K562 (cell line): ENCODE results near the gene DPP8. TPM values are rescaled to one million over a fixed set of nuclear protein-coding genes. Genes with fewer than 3 reads are reported as not detected.

Experiments
- CUX1 ChIP-seq: fragments of 200-800 bp; sonication (Bioruptor generic); IDR thresholded peaks from 2 replicates; pipeline ENCODE4 v1.6.1; 2016; ENCODE audit warnings: missing genetic modification characterization, missing compliant biosample characterization
- DEAF1 ChIP-seq: fragments of 450-650 bp; formaldehyde crosslinking; IDR thresholded peaks from 2 replicates; pipeline ENCODE4 v1.4.0; 2020; ENCODE audit warnings: mild to moderate bottlenecking, moderate library complexity
- HIVEP1 ChIP-seq: fragments of 250-450 bp; sonication (Bioruptor Pico); IDR thresholded peaks from 2 replicates; pipeline ENCODE4 v1.4.0; 2020; ENCODE audit warnings: mild to moderate bottlenecking
- NR4A1 ChIP-seq, 2 experiments: fragments of 250-450 bp in 1 of 2; fragments of 450-650 bp in 1 of 2; sonication (Bioruptor Pico) in 1 of 2; IDR thresholded peaks; 2 replicates each; pipeline versions ENCODE4 v1.4.0 to v1.6.1; 2016 to 2020; ENCODE audit warnings: mild to moderate bottlenecking in 2 of 2, missing compliant biosample characterization in 1 of 2, missing genetic modification characterization in 1 of 2, moderate library complexity in 1 of 2
- RFX1 ChIP-seq: fragments of 450-650 bp; IDR thresholded peaks from 2 replicates; pipeline ENCODE4 v1.6.1; 2016; ENCODE audit warnings: mild to moderate bottlenecking, moderate library complexity
- SLC30A9 ChIP-seq: fragments of 250-450 bp; sonication (Bioruptor Pico); IDR thresholded peaks from 2 replicates; pipeline ENCODE4 v1.8.0; 2022; ENCODE audit warnings: mild to moderate bottlenecking, moderate library complexity
- U2AF1 ChIP-seq: fragments of 200-400 bp; formaldehyde crosslinking; optimal IDR thresholded peaks from 2 replicates; pipeline ENCODE3; 2017; ENCODE audit warnings: mild to moderate bottlenecking, low read depth, low read length, moderate library complexity
- YY1 ChIP-seq, 3 experiments: IDR thresholded peaks; 2 replicates each; pipeline ENCODE4 v1.6.1; 2011; ENCODE audit warnings: low read length in 2 of 3, mild to moderate bottlenecking in 2 of 3, moderate library complexity in 2 of 3, borderline replicate concordance in 1 of 3, control low read depth in 1 of 3, low read depth in 1 of 3; ENCODE audit not compliant: insufficient read depth in 3 of 3, insufficient replicate concordance in 2 of 3, control insufficient read depth in 1 of 3, insufficient read length in 1 of 3; ENCODE audit errors: extremely low read depth in 1 of 3
- ZNF707 ChIP-seq: fragments of 250-450 bp; sonication (Bioruptor Pico); conservative IDR thresholded peaks from 2 replicates; pipeline ENCODE4 v1.8.0; 2022; ENCODE audit warnings: inconsistent platforms, mild to moderate bottlenecking, moderate library complexity
- polyA plus RNA-seq, 8 experiments: library from polyadenylated mRNA; depleted of rRNA in 4 of 8; stranded (reverse) in 5 of 8; unstranded in 3 of 8; fragments of >200 nt; fragmentation: Nextera tagmentation in 2 of 8; fragmentation: Illumina TruSeq in 1 of 8; extraction: Ambion mirVana in 2 of 8; extraction: Trizol in 1 of 8; gene quantifications; 2 replicates each; pipeline versions ENCODE4 v1.2.1 to v1.2.3, GENCODE V29; 2011 to 2014; ENCODE audit warnings: inconsistent platforms in 1 of 8, missing spikeins in 1 of 8
- total RNA-seq, 7 experiments: library from RNA; depleted of rRNA in 6 of 7; stranded (reverse); fragments of >200 nt in 6 of 7; fragmentation: Illumina TruSeq in 2 of 7; extraction: Trizol in 2 of 7; gene quantifications; 2 replicates each; pipeline versions ENCODE4 v1.2.1 to v1.2.3, GENCODE V29; 2011 to 2021; ENCODE audit warnings: low replicate concordance in 1 of 7

DPP8 gene
- total and polyA plus RNA-seq, 9 of the 15 experiments (the other 6 are each of a cell fraction or from before 2014, with no cell fraction given): 5.5 to 36.7 (median 20.7) TPM

- TF ChIP-seq DEAF1 (CRISPR knock-in tag) (peak; percentile 62), NR4A1 (CRISPR knock-in tag; IDR thresholded peaks at IDR 0.05) (no peak), NR4A1 (tag; IDR thresholded peaks at IDR 0.05) (no peak), U2AF1 (no peak), SLC30A9 (CRISPR knock-in tag) (no peak), RFX1 (no peak), ZNF707 (CRISPR knock-in tag) (no peak), YY1 (IDR thresholded peaks at IDR 0.05; ENCODE audit: borderline replicate concordance in 1 of 3, control insufficient read depth in 1 of 3, extremely low read depth in 1 of 3, insufficient read depth in 3 of 3, insufficient read length in 1 of 3, insufficient replicate concordance in 2 of 3, low read depth in 1 of 3, low read length in 2 of 3) (peak in 1 of 3 experiments; percentile 27), CUX1 (no peak), HIVEP1 (no peak)
Observed at GRCh38 chr15:65400760-65401610, 116.5 kb downstream of the DPP8 start (continued).
